Epithelial cell of prostate (primary cell): ENCODE data around the gene ARMC6.
"Not testable (repeated sequence)": the region's sequence is repeated elsewhere in the genome, so short reads cannot be mapped to it uniquely, and the experiment has no call there.

Source experiments
- DNase-seq: peaks from one replicate; pipeline ENCODE4 v3.0.0-alpha.2; 2011; ENCODE audit warnings: low read depth, low spot score
- H3K27ac ChIP-seq: fragments of 450-650 bp; 2 replicates; pipeline ENCODE4 v1.5.1; 2017; ENCODE audit warnings: mild to moderate bottlenecking

Gene ARMC6

GRCh38 chr19:19021115-19021514 lies 12.3 kb upstream of the ARMC6 start:
- H3K27ac ChIP-seq = no peak overlapping the region
- no peak for DNase-seq

GRCh38 chr19:19022380-19022961 lies 10.9 kb upstream of the ARMC6 start:
- DNase-seq = no peak
- no peak overlapping the region for H3K27ac ChIP-seq

- H3K27ac ChIP-seq = peak overlapping the region; percentile 18
Observed at GRCh38 chr19:19023376-19023775, 10.0 kb upstream of the ARMC6 start.

GRCh38 chr19:19025861-19026260 lies 7.5 kb upstream of the ARMC6 start:
- peak overlapping the region; percentile 44 for H3K27ac ChIP-seq
- no peak for DNase-seq

More at GRCh38 chr19:19023376-19023775, 10.0 kb upstream of the ARMC6 start:
- not testable (repeated sequence) for DNase-seq

GRCh38 chr19:19026299-19026971 lies 7.0 kb upstream of the ARMC6 start:
- peak overlapping the region; percentile 44 for H3K27ac ChIP-seq
- no peak for DNase-seq

DNA sequence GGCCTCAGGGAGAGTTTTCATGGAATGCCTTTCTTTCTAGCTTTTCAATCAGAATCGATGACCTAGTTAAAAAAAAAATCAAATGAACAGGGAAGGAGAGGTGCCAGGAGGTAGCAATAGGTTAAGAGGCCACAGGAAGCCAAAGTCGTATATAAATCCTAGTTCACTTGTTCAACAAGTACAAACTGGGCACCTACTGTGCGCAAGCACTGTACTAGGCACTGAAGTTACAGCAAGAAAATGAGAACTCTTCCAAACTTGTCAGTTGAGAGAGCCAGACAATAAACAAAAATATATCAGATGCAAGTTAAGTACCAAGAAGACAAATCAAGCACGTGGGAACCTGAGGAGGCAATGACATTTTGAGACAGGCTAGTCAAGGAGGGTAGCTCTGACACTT lies 6.2 kb upstream of the ARMC6 start:
- DNase-seq = no peak
- H3K27ac ChIP-seq = peak overlapping the region; percentile 44

DNA sequence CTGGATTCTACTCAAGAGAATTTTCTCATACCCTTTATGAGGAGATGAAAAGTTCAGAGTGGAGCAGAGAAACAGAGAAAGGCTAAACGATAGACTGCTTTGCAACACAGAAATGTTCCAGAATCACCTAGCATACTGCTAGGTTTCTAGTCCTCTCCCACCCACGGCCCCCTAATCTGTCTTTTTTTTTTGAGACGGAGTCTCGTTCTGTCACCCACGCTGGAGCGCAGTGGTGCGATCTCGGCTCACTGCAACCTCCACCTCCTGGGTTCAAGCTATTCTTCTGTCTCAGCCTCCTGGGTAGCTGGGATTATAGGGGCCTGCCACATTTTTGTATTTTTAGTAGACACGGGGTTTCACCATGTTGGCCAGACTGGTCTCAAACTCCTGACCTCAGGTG lies 4.9 kb upstream of the ARMC6 start:
- H3K27ac ChIP-seq = no peak overlapping the region
- no peak for DNase-seq

DNA sequence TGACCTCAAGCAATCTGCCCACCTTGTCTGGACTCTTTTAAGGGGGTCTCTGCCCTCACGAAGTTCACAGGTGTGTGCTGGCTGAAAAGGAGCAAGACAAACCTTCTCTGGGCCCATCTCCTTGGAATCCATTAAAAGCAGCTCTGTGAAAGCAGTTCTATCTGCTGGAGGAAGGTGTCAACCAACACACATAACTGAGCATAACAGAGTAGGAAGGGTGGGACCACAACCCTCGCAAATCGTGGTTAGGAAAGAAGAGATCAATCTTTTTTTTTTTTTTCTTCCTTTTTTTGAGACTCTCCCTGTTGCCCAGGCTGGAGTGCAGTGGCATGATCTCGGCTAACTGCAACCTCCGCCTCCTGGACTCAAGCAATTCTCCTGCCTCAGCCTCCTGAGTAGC lies 1.5 kb upstream of the ARMC6 start:
- no peak for DNase-seq
- H3K27ac ChIP-seq = no peak overlapping the region

DNA sequence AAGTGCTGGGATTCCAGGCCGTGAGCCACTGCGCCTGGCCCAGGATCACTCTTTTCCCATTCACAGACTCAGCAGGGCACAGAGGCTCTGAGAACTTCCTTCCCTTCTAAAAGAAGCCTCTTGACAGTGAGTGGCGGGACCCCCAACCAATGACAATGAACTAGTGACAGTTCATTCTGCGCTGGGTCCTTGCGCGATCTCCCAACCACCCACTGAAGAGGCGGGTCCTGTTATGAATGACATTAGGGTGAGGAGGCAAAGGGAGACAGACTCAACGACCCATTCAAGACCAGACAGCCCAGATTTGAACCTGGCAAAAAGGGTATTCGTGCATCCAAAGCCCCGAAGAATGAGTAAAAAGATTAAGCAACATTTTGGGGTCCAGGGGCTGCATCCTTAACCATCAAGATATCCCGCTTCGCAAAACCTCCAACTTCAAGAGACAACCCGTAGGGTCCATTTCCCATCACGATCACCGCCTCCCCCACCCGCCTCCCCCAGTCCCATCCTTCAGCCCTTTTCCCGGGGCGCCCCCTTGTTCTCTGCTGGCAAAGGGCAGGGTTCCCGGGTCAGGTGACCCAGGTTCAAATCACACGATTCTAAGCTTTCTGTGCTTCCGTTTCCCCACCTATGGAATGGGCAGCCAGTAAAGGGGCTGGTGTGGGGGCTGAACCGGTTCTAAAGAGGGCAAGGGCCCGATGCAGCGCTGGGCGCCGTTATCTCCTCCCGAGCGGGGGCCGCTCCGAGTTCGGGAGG lies 805 bp upstream of the ARMC6 start:
- peak; percentile 46 for DNase-seq
- peak overlapping the region; percentile 86 for H3K27ac ChIP-seq

GRCh38 chr19:19033176-19033425 lies 302 bp upstream of the ARMC6 start:
- H3K27ac ChIP-seq = peak overlapping the region; percentile 86
- DNase-seq = no peak

GRCh38 chr19:19034204-19034624 lies 811 bp downstream of the ARMC6 start:
- DNase-seq = no peak

DNA sequence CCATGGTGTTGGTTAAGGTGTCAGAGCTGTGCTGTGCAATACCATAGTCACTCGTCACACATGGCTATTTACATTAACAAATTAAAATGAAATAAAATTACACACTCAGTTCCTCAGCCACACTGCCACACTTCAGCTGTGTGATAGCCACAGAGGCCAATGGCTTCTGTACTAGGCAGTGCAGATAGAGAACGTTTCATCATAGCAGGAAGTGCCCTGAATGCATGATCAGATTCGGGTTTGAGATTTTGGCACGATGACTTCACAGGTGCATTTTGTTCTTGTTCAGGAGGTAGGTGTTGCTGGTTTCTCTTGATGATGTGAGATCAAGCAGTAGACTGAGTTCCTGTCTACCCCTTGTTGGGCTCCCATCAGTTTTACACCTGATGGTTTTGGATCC lies 6.5 kb downstream of the ARMC6 start:
- H3K27ac ChIP-seq = no peak overlapping the region
- no peak for DNase-seq

More at GRCh38 chr19:19034204-19034624, 811 bp downstream of the ARMC6 start:
- peak overlapping the region; percentile 86 for H3K27ac ChIP-seq

DNA sequence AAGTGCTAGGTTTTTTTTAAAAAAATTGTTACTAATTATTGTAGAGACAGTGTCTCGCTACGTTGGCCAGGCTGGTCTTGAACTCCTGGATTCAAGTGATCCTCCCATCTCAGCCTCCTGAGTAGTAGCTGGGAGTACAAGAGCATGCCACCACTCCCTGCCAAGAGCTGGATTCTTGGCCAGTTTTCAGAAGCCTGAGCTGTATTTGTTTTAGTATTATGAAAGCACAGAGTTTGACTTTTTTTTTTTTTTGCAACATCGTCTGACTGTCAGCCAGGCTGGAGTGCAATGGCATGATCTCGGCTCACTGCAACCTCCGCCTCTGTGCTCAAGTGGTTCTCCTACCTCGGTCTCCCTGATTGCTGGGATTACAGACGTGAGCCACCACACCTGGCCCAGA lies 7.0 kb downstream of the ARMC6 start:
- no peak overlapping the region for H3K27ac ChIP-seq

DNA sequence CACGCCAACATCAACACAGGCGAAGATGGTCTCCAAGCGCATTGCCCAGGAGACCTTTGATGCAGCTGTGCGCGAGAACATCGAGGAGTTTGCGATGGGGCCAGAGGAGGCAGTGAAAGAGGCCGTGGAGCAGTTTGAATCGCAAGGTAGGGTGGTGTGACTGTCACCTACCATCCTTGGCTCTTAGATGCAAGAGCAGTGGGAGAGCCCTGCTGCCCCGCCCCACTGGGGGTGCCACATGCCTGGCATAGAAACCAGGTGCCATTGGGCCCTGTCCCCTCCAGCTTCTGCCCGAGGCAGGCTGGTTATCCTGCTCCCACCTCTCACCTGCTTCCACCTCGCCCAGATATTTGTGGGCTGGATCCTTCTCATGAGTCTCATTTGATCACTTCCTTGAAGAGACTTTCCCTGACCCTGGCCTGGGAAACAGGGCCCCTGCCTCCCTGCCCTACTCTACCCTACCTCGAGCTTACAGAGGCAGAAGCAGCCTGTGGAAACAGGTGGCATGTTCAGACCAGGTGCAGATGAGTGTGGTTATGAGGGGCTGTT lies 9.4 kb downstream of the ARMC6 start:
- no peak for DNase-seq
- H3K27ac ChIP-seq = no peak overlapping the region

More for the DNA sequence above, 7.0 kb downstream of the ARMC6 start:
- no peak for DNase-seq

GRCh38 chr19:19043481-19043880 lies 10.1 kb downstream of the ARMC6 start:
- DNase-seq = no peak
- no peak overlapping the region for H3K27ac ChIP-seq

DNA sequence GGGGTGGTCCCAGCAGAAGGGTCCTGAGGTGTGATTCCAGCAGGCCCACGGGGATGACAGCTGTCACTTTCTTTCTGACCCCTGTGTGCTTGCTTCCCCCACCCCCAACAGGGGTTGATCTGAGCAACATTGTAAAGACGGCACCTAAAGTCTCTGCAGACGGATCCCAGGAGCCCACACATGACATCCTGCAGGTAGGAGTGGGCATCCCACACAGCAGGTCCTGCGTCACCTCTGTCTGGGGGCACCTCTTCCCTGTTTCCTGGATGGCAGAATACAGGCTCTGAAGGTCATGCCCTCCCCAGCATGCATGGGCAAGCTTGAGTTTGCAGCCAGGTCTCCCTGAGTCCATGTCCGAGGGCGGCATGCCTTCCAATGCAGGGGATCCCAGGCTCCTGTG lies 10.5 kb downstream of the ARMC6 start:
- DNase-seq = no peak
- no peak overlapping the region for H3K27ac ChIP-seq

DNA sequence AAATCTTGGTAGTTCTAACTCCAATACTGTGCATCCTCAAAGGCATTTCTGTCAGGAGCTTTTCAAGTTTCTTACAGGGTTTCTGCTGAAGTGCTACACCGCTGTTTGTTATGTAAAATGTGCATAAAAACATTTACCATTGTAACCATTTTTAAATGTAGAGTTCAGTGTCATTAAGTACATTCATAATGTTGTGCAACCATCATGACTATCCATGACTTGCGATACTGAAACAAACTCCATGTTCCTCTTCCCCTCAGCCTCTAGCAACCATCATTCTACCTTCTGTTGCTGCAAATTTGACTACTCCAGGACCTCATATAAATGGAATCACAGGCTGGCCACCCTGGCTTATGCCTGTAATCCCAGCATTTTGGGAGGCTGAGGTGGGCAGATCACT lies 16.0 kb downstream of the ARMC6 start:
- peak overlapping the region; percentile 5 for H3K27ac ChIP-seq
- DNase-seq = no peak

- DNase-seq = no peak
Observed at GRCh38 chr19:19050104-19050503, 16.7 kb downstream of the ARMC6 start.

DNA sequence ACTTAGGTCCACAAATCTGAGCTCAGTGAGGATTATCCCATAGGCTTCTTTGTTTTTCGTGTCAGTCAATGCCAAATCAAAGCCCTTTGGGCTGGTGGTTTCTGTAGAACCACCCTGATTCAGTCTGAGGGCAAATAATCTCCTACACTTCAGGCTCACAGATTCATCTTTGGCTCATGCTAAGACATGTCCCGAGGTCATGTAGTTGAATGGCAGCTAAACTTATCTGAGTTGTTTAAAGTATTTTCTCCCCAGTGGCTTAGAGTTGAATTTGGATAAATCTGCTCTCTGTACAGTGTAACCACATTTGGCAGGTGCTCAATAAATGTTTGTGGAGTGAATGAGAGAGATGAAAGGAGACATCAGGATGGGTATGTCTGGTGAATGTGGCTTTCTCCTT lies 17.3 kb downstream of the ARMC6 start:
- peak overlapping the region; percentile 16 for H3K27ac ChIP-seq

More at GRCh38 chr19:19050104-19050503, 16.7 kb downstream of the ARMC6 start:
- peak overlapping the region; percentile 16 for H3K27ac ChIP-seq

GRCh38 chr19:19051478-19052213 lies 18.2 kb downstream of the ARMC6 start:
- H3K27ac ChIP-seq = no peak overlapping the region
- DNase-seq = no peak

More for the DNA sequence above, 17.3 kb downstream of the ARMC6 start:
- DNase-seq = no peak

DNA sequence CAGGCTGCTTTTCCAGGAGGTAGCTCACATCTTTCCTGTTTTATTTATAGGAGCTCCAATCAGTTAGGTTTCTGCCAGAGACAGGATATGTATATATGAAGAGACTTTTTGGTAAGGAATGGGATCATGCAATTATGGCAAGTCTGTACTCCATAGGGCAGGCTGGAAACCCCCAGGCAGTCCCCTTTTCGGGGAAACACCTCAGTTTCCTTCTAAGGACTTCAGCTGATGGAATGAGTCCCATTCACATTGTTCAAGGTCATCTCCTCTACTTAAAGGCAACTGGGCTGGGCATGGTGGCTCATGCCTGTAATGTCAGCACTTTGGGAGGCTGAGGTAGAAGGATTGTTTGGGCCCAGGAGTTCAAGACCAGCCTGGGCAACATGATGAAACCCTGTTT lies 19.5 kb downstream of the ARMC6 start:
- DNase-seq = no peak
- H3K27ac ChIP-seq = no peak overlapping the region
